Calu3 (cell line): ENCODE data around the gene COL16A1. TPM values are rescaled to one million over a fixed set of nuclear protein-coding genes. Genes with fewer than 3 reads are reported as not detected.

Experiments used
- BruUV-seq: library from RNA; stranded (reverse); fragments of 400-500 nt; replicated peaks from 2 replicates; lab custom pipeline; 2021; lab: Mats Ljungman, UMichigan
- CTCF ChIA-PET: fragments of 300-600 bp; sonication (Branson Sonifier 250); formaldehyde crosslinking; loops from one replicate; lab custom pipeline; 2022; ENCODE audit warnings: antibody characterized with exemption; lab: Charles Lee
- DNase-seq: peaks from one replicate; pipeline ENCODE4 v3.0.0; 2022
- H3K27ac Mint-ChIP-seq: one replicate; pipeline ENCODE4 v1.8.0; 2022; ENCODE audit warnings: mixed read lengths; ENCODE audit not compliant: unreplicated experiment
- H3K27me3 Mint-ChIP-seq: one replicate; pipeline ENCODE4 v1.8.0; 2022; ENCODE audit warnings: mixed read lengths; ENCODE audit not compliant: unreplicated experiment
- H3K36me3 Mint-ChIP-seq: one replicate; pipeline ENCODE4 v1.8.0; 2022; ENCODE audit warnings: mild to moderate bottlenecking, moderate library complexity, mixed read lengths; ENCODE audit not compliant: insufficient read depth, unreplicated experiment
- H3K4me1 Mint-ChIP-seq: one replicate; pipeline ENCODE4 v1.8.0; 2022; ENCODE audit warnings: mild to moderate bottlenecking, low read depth, mixed read lengths; ENCODE audit not compliant: unreplicated experiment
- H3K4me3 Mint-ChIP-seq: one replicate; pipeline ENCODE4 v1.8.0; 2022; ENCODE audit warnings: mild to moderate bottlenecking, low read depth, moderate library complexity, mixed read lengths; ENCODE audit not compliant: unreplicated experiment
- H3K9me3 Mint-ChIP-seq: one replicate; pipeline ENCODE4 v1.8.0; 2022; ENCODE audit warnings: low read depth, mixed read lengths; ENCODE audit not compliant: unreplicated experiment
- CTCF ChIP-seq: fragments of 200-600 bp; IDR thresholded peaks from one replicate; pipeline ENCODE4 v1.8.0; 2022; ENCODE audit warnings: antibody characterized with exemption; ENCODE audit not compliant: unreplicated experiment
- intact Hi-C: fragments of 100-400 bp; cut with micrococcal nuclease; formaldehyde crosslinking; loops from one replicate; pipeline ENCODE4 v1.10.0; 2022; ENCODE audit not compliant: unreplicated experiment
- total RNA-seq: library from RNA; stranded (reverse); gene quantifications from 2 replicates; pipeline ENCODE4 v1.2.3, GENCODE V29; 2022

Gene COL16A1
- total RNA-seq, 1 experiment from 2014 or later, result 3.8 TPM

- CTCF ChIA-PET, result interaction anchor here (0.5 kb wide), 1 partner anchor 139 kb away, joined by 6 read pairs; no protein-coding TSS in a partner anchor
- Mint-ChIP-seq H3K9me3 (no peaks in the 10 kb centered on the region), H3K27ac (no peak overlapping the region), H3K4me1 (peaks cover 13% of the 10 kb centered on the region), H3K4me3 (no peak overlapping the region), H3K27me3 (peaks cover 51% of the 10 kb centered on the region), H3K36me3 (no peaks in the 10 kb centered on the region)
- no peak for TF ChIP-seq CTCF
- intact Hi-C loops, result no loop called here
- no peak for DNase-seq
- BruUV-seq, result no TSS peak
These were observed 53.4 kb downstream of the COL16A1 start for GRCh38 chr1:31650161-31651088.

- peaks cover 16% of the 10 kb centered on the region for H3K36me3 Mint-ChIP-seq
- no peak overlapping the region for H3K27ac Mint-ChIP-seq
- CTCF ChIA-PET, result no interaction called here
These were observed 55.0 kb downstream of the COL16A1 start for GRCh38 chr1:31648641-31649357.

GRCh38 chr1:31648190-31648589, 55.6 kb downstream of the COL16A1 start:
- H3K27me3 Mint-ChIP-seq, result peaks cover 34% of the 10 kb centered on the region
- intact Hi-C loops, result no loop called here
- H3K9me3 Mint-ChIP-seq, result no peaks in the 10 kb centered on the region
- H3K4me1 Mint-ChIP-seq, result peaks cover 20% of the 10 kb centered on the region
- CTCF ChIA-PET, result no interaction called here
- H3K36me3 Mint-ChIP-seq, result peaks cover 17% of the 10 kb centered on the region
- TF ChIP-seq CTCF, result no peak
- BruUV-seq, result no TSS peak
- no peak for DNase-seq
- no peak overlapping the region for H3K4me3 Mint-ChIP-seq
- H3K27ac Mint-ChIP-seq, result no peak overlapping the region

More at GRCh38 chr1:31648641-31649357, 55.0 kb downstream of the COL16A1 start:
- DNase-seq, result no peak
- Mint-ChIP-seq H3K9me3 (no peaks in the 10 kb centered on the region), H3K4me1 (peaks cover 14% of the 10 kb centered on the region), H3K27me3 (peaks cover 35% of the 10 kb centered on the region), H3K4me3 (no peak overlapping the region)
- intact Hi-C loops, result no loop called here
- no peak for TF ChIP-seq CTCF
- BruUV-seq, result no TSS peak

- no peak for DNase-seq
- no TSS peak for BruUV-seq
- Mint-ChIP-seq H3K27me3 (peaks cover 34% of the 10 kb centered on the region), H3K4me3 (peak overlapping the region; percentile 1), H3K4me1 (peaks cover 20% of the 10 kb centered on the region), H3K27ac (no peak overlapping the region), H3K36me3 (peaks cover 17% of the 10 kb centered on the region), H3K9me3 (no peaks in the 10 kb centered on the region)
- CTCF ChIA-PET, result interaction anchor here (0.7 kb wide), 1 partner anchor 8 kb away, joined by 3 read pairs; no protein-coding TSS in a partner anchor
- intact Hi-C loops, result no loop called here
- TF ChIP-seq CTCF, result no peak
These were observed 56.7 kb downstream of the COL16A1 start for GRCh38 chr1:31647106-31647505.
